Activated naive CD4-positive, alpha-beta T cell treated with anti-CD3 and anti-CD28 coated beads, Interleukin-2, amount 50 U/mL, for 72 hours (primary cell): ENCODE results near the gene FMNL3. TPM values are rescaled to one million over a fixed set of nuclear protein-coding genes. Genes with fewer than 3 reads are reported as not detected.
"Not testable (repeated sequence)": the region's sequence is repeated elsewhere in the genome, so short reads cannot be mapped to it uniquely, and the experiment has no call there.

Experiments
- ATAC-seq, 2 donors: fragments of 150-1000 bp; cut with Tn5 transposase; 2 replicates each; pipeline ENCODE4 v1.10.0; 2021; ENCODE audit warnings: mild to moderate bottlenecking in 2 of 2, moderate library complexity in 2 of 2
- DNase-seq, 2 donors: peaks; one replicate each; pipeline ENCODE4 v3.0.0; 2021 to 2022; ENCODE audit warnings: low spot score in 2 of 2
- H3K27ac Mint-ChIP-seq, 2 donors: one replicate each; pipeline ENCODE4 v1.8.0; 2022; ENCODE audit warnings: mild to moderate bottlenecking in 2 of 2, mixed read lengths in 2 of 2
- H3K36me3 Mint-ChIP-seq, 2 donors: one replicate each; pipeline ENCODE4 v1.8.0; 2022; ENCODE audit warnings: mixed read lengths in 2 of 2
- H3K9me3 Mint-ChIP-seq, 2 donors: one replicate each; pipeline ENCODE4 v1.8.0; 2022; ENCODE audit warnings: mixed read lengths in 2 of 2
- total RNA-seq, 2 donors: library from RNA; stranded (reverse); gene quantifications; one replicate each; pipeline ENCODE4 v1.2.3, GENCODE V29; 2022

FMNL3 gene
- total RNA-seq, 2 donors from 2014 or later = 25.9 to 27.6 TPM

GRCh38 chr12:49728446-49728845 lies 21.2 kb upstream of the FMNL3 start:
- no peaks in the 10 kb centered on the region for H3K9me3 Mint-ChIP-seq
- no peak overlapping the region for H3K27ac Mint-ChIP-seq
- no peak for ATAC-seq
- no peaks in the 10 kb centered on the region for H3K36me3 Mint-ChIP-seq
- DNase-seq = no peak

- not testable (repeated sequence) for DNase-seq, H3K36me3 Mint-ChIP-seq, ATAC-seq, H3K27ac Mint-ChIP-seq, H3K9me3 Mint-ChIP-seq
Measured at GRCh38 chr12:49721355-49721754, 14.2 kb upstream of the FMNL3 start.

GRCh38 chr12:49720214-49720613 lies 13.0 kb upstream of the FMNL3 start:
- Mint-ChIP-seq H3K27ac (no peak overlapping the region), H3K9me3 (no peaks in the 10 kb centered on the region), H3K36me3 (no peaks in the 10 kb centered on the region)
- DNase-seq (no peak), ATAC-seq (no peak)

DNA sequence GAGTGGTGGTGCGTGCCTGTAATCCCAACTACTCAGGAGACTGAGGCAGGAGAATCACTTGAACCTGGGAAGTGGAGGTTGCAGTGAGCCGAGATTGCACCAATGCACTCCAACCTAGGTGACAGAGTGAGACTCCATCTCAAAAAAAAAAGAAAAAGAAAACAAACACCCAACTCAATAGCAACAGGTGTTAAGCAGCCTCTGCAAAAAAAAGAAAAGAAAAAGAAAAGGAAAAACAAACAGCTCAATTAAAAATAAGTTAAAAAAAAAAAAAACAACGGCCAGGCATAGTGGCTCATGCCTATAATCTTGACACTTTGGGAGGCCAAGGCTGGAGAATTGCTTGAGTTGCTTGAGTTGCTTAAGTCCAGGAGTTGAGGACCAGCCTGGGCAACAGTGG lies 10.6 kb upstream of the FMNL3 start:
- H3K9me3 Mint-ChIP-seq, DNase-seq, H3K36me3 Mint-ChIP-seq, ATAC-seq: not testable (repeated sequence)
- H3K27ac Mint-ChIP-seq = peak overlapping the region in 1 of 2 donors; percentile 47

DNA sequence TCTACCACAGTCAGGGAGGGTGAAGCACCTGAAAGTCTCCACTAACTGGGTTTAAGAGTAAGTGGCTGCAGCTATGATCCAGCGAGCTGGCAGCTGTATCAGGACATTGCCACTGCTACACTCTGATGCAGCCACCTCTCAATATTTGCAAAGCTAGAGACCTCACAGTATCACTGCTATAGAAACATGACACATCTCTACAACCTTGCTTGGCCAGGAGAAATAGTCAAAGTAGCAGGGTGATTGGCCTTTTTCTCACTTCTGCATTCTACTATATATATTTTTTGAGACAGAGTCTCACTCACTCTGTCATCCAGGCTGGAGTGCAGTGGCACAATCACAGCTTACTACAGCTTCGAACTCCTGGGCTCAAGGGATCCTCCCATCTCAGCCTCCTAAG lies 9.3 kb upstream of the FMNL3 start:
- ATAC-seq = no peak
- Mint-ChIP-seq H3K9me3 (no peaks in the 10 kb centered on the region), H3K27ac (no peak overlapping the region), H3K36me3 (no peaks in the 10 kb centered on the region)
- no peak for DNase-seq

DNA sequence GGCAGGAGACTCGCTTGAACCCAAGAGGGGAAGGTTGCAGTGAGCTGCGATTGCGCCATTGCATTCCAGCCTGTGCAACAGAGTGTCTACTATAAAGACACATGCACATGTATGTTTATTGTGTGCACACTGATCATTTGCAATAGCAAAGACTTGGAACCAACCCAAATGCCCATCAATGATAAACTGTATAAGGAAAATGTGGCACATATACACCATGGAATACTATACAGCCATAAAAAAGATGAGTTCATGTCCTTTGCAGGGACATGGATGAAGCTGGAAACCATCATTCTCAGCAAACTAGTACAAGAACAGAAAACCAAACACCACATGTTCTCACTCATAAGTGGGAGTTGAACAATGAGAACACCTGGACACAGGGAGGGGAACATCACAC lies 6.7 kb upstream of the FMNL3 start:
- H3K27ac Mint-ChIP-seq, H3K9me3 Mint-ChIP-seq, ATAC-seq, DNase-seq, H3K36me3 Mint-ChIP-seq: not testable (repeated sequence)

GRCh38 chr12:49708851-49709250 lies 1.6 kb upstream of the FMNL3 start:
- Mint-ChIP-seq H3K36me3 (no peaks in the 10 kb centered on the region), H3K9me3 (no peaks in the 10 kb centered on the region), H3K27ac (no peak overlapping the region)
- ATAC-seq (no peak), DNase-seq (no peak)

DNA sequence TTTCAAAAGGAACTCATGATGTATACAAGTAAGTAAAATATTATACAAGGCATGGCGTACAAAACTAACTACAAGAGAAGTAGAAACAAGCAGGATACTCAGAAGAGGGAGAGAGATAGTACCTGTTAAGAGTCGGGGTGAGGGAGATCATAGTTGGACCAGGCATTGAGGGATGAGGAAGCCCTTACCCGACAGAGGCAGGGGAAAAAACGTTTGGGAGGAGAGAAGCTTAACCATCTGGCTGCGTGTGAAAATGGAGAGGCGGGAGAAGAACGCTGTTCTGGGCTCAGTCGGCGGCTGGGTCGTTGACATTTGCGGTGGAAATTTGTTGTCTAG lies 575 bp upstream of the FMNL3 start:
- Mint-ChIP-seq H3K27ac (peak overlapping the region in 1 of 2 donors; percentile 61), H3K36me3 (no peaks in the 10 kb centered on the region), H3K9me3 (no peaks in the 10 kb centered on the region)
- DNase-seq (no peak), ATAC-seq (no peak)

GRCh38 chr12:49706351-49707127 lies 666 bp downstream of the FMNL3 start:
- ATAC-seq (peak; percentile 21 to 44), DNase-seq (peak; percentile 17 to 57)
- H3K9me3 Mint-ChIP-seq = no peaks in the 10 kb centered on the region
- H3K36me3 Mint-ChIP-seq = no peaks in the 10 kb centered on the region
- peak overlapping the region; percentile 86 to 90 for H3K27ac Mint-ChIP-seq

- H3K27ac Mint-ChIP-seq = peak overlapping the region; percentile 45 to 86
- DNase-seq (peak; percentile 43 to 65), ATAC-seq (peak in 1 of 2 donors; percentile 39)
- no peaks in the 10 kb centered on the region for H3K9me3 Mint-ChIP-seq
- H3K36me3 Mint-ChIP-seq = no peaks in the 10 kb centered on the region
Measured at GRCh38 chr12:49705479-49706134, 1.6 kb downstream of the FMNL3 start.

GRCh38 chr12:49703647-49704137 lies 3.5 kb downstream of the FMNL3 start:
- peak; percentile 34 to 71 for DNase-seq
- ATAC-seq = peak; percentile 38 to 45
- H3K9me3 Mint-ChIP-seq = no peaks in the 10 kb centered on the region
- H3K27ac Mint-ChIP-seq = peak overlapping the region in 1 of 2 donors; percentile 58
- H3K36me3 Mint-ChIP-seq = no peaks in the 10 kb centered on the region

DNA sequence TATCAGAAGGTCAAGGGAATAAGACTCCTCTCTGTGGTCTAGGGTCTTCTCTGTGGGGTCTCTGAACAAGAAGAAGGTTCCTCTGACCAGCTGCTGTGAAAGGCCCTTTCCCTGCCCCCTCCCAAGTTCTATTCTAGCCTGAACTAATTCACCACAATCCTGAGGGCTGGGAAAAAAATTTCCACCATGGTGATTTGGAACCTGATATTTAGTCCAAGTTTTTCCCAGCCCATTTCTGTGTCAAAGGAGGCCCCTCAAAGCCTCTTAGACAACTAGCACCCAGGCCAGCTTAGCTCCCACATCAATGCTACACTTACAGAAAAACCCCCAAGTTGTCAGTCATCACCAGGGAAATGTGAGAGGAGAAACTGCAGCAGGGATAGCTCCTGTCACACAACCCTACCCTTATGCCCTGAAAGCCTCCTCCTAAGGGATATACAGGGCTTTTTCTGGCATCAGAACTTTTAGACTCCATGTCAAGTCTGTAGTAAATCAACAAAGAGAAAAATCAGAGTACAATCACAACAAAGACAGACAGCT lies 4.5 kb downstream of the FMNL3 start:
- ATAC-seq (no peak), DNase-seq (no peak)
- no peaks in the 10 kb centered on the region for H3K9me3 Mint-ChIP-seq
- H3K36me3 Mint-ChIP-seq = no peaks in the 10 kb centered on the region
- H3K27ac Mint-ChIP-seq = peak overlapping the region in 1 of 2 donors; percentile 25

GRCh38 chr12:49702009-49702408 lies 5.2 kb downstream of the FMNL3 start:
- Mint-ChIP-seq H3K36me3 (no peaks in the 10 kb centered on the region), H3K9me3 (no peaks in the 10 kb centered on the region), H3K27ac (no peak overlapping the region)
- no peak for ATAC-seq
- DNase-seq = no peak

- H3K36me3 Mint-ChIP-seq = no peaks in the 10 kb centered on the region
- H3K9me3 Mint-ChIP-seq = no peaks in the 10 kb centered on the region
- DNase-seq = peak; percentile 33 to 75
- peak overlapping the region; percentile 91 for H3K27ac Mint-ChIP-seq
- peak; percentile 80 for ATAC-seq
Measured at GRCh38 chr12:49698619-49699545, 8.3 kb downstream of the FMNL3 start.

DNA sequence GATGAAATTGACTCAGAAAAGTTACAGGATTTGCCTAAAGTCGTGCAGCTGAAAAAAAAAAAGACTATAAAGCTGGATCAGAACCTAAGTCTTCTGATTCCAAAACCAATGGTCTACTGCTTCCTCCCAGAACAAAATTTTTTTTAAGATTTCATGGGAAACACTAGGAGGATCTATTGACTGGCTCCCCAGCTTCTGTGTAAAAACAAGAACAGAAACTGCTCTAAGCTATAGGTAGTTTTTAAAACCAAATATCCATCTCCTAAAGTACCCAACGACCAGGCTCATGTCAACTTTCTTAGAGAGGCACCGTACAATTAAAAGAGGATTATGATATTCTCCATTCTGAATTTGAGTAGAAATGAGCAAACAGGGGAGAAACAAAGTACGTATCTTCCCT lies 9.4 kb downstream of the FMNL3 start:
- no peaks in the 10 kb centered on the region for H3K36me3 Mint-ChIP-seq
- H3K27ac Mint-ChIP-seq = peak overlapping the region in 1 of 2 donors; percentile 91
- ATAC-seq = no peak
- DNase-seq = no peak
- H3K9me3 Mint-ChIP-seq = no peaks in the 10 kb centered on the region

- H3K9me3 Mint-ChIP-seq = no peaks in the 10 kb centered on the region
- no peaks in the 10 kb centered on the region for H3K36me3 Mint-ChIP-seq
- DNase-seq (no peak), ATAC-seq (no peak)
- H3K27ac Mint-ChIP-seq = no peak overlapping the region
Measured at GRCh38 chr12:49696723-49697122, 10.5 kb downstream of the FMNL3 start.
